GM12892 (cell line): ENCODE data around the gene OBSCN.

ENCODE experiments used
- POLR2AphosphoS5 ChIP-seq: IDR thresholded peaks from 2 replicates; pipeline ENCODE4 v1.6.1; 2011; ENCODE audit warnings: low read depth, low read length, control low read depth
- TAF1 ChIP-seq: IDR thresholded peaks from 2 replicates; pipeline ENCODE4 v1.6.1; 2011; ENCODE audit warnings: low read depth, mild to moderate bottlenecking, control low read depth, low read length, borderline replicate concordance

- TF ChIP-seq TAF1: no peak
- no peak for TF ChIP-seq POLR2AphosphoS5
Measured at GRCh38 chr1:228275430-228276173, 67.8 kb downstream of the OBSCN start.
